GM21786 (cell line): ENCODE data around the gene TUFT1.
"Not testable (repeated sequence)": the region's sequence is repeated elsewhere in the genome, so short reads cannot be mapped to it uniquely, and the experiment has no call there.

Source experiments
- ATAC-seq: cut with Tn5 transposase; IDR thresholded peaks from one replicate; pipeline ENCODE4 v1.9.1; 2021; ENCODE audit not compliant: unreplicated experiment

Gene TUFT1

GRCh38 chr1:151613282-151613780, 73.2 kb downstream of the TUFT1 start:
- ATAC-seq, result no peak

DNA sequence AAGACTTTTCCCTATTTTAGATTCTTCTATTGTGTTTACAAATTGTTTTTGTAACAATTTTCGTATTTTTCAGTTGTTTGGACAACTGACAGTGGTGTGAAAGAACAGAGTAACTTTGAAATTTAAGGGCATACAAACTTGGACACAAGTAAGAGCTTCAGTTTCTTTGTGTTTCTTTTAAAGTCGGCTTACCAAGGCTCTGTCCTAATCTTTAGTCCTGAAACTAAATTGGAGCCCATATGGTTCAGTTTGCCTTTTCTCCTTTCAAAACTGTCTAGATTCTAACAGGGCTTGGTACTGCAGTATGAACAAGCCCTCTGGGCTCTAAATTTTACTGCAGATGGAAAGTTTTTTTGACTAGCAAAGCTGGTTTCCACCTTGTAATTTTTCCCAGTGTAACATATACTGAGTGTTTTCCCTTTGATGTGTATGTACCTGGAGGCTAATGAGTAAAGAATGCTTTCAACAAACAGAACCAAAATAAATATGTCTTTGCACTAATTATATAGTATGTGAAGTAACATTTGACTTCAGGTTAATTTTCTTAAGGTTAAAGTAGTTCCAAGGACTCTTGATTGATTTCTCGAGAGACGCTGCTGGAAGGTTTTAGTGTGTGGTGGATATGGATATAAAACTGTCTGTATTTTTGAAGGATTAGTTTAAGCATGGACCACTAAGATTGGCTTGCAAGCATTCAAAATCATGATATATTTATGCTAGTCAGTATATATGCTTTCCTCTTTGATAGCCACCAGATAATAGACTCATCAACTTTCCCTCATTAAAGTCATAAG, 75.8 kb downstream of the TUFT1 start:
- ATAC-seq, result no peak

- ATAC-seq, result no peak
These were observed 76.4 kb downstream of the TUFT1 start for GRCh38 chr1:151616505-151616849.

- ATAC-seq, result no peak
These were observed 77.9 kb downstream of the TUFT1 start for GRCh38 chr1:151618003-151618402.

DNA sequence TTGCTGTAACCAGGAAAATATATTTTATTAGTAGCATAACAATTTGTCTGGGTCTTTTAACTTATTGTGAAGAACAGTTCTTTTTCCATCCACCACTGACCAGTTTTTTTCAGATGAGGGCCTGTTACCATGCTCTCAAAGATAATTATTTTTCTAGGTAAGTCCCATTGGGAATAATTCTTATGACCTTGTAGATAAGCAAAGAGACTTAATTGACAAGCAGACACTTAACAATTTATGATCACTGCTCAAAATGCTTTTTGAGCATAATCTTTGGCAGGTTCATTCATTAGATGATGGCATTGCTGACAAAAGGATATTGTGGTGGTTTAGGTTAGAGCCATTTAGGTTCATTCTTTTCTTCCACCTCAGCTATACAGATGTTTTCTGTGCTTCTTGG, 78.4 kb downstream of the TUFT1 start:
- ATAC-seq, result no peak

DNA sequence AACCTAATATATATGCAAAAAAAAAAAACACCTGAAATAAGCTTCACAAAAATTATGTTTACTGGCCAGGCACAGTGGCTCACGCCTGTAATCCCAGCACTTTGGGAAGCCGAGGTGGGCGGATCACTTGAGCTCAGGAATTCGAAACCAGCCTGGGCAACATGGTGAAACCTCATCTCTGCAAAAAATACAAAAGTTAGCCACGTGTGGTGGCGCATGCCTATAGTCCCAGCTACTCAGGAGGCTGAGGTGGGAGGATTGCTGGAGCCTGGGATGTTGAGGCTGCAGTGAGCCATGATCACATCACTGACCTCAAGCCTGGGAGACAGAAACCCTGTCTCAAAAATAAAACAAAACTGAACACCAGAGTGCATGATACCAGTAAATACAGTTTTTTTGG, 78.9 kb downstream of the TUFT1 start:
- not testable (repeated sequence) for ATAC-seq

GRCh38 chr1:151619489-151620093, 79.5 kb downstream of the TUFT1 start:
- no peak for ATAC-seq

DNA sequence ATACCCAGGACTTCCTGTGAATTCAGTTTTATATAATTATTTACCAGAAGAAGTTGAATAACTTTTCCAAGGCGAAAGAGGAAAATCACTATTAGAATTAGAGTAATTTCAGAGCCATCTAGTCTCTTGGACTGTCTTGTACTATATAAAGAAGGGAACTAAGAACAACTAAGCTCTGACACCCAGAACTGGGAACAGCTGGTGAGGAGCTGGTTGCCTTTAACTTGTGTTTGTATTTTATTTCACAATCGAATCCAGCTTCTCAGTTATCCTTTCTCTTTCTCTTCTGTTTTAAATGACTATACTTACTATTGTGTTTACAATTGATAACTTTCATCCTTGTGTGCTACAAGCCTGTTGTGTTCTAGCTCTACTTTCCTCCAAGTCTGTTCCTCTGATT, 80.2 kb downstream of the TUFT1 start:
- no peak for ATAC-seq

DNA sequence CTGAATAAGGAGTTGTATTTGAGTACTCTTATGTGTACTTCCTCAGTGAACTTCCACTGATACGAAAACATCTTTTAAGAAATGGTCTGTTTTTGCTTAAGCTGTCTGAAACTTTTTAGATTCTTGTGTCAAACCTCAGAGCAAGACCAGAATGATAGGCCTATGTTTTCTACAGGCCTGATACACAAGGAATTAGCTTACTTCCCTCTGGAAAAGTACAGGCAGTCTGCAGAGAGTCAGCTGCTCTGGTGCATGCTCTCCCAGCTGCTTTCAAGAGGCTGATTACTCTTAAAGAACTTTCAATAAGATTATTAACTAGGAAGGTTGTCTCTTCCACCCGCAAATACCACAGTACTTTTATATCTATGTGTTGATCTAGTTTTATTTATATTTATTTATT, 81.2 kb downstream of the TUFT1 start:
- no peak for ATAC-seq

DNA sequence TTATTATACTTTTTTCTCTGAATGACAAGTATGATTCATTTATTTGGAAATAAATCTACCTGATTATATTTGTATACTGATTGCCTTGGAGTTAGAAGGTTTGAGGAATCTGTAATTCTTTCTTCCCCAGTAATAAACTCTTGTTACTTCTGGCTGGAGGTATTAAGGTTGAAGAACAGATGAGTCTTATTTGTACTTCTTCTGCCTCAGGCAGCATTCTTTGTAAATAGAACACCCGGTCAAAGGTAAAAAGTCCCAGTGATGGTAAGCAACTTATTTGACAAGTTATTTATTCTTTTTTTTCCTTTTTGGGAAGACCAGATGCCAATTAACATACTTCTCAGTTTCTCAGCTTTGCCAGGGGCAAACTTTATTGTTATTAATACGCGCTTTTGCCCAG, 84.7 kb downstream of the TUFT1 start:
- ATAC-seq, result no peak

DNA sequence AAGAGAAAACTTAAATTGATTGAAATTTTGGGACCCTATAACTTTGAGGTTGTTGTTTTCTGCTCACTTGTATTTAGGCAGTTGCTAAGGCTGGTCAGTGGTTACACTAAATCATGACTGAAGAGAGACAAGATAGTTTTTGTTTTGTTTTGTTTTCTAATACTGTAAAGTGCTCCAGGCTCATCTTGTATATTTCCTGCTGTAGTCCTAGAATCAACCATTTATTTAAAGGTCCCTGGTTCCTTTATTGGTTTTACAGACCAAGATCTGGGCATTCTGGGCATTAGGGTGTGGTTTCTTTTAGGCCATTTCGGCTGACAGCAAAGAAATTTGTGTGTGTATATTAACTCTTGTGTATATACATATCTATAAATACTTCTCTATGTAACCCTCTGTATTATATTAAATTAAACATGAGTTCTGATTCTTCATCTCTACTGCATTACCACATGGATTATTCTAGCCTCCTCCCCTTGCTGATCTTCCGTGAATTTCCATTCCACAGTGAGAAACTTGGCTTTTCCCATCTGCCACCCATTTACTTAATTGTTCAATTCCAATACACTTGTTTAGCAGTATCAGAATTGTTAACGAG, 86.7 kb downstream of the TUFT1 start:
- no peak for ATAC-seq

GRCh38 chr1:151629278-151629677, 89.2 kb downstream of the TUFT1 start:
- ATAC-seq, result no peak
